Left colon (tissue), 2 donors: ENCODE data around the gene RTP2. TPM values are rescaled to one million over a fixed set of nuclear protein-coding genes. Genes with fewer than 3 reads are reported as not detected.

Experiments
- total RNA-seq, 2 donors: library from RNA; stranded (reverse); fragmentation: NEBNext Ultra II Directional; extraction: Animal tissue kit (Norgen Biotek cat#: 25700); gene quantifications; one replicate each; pipeline ENCODE4 v1.2.1, GENCODE V29; 2021
- donor health status: DM: no; HTN: no; CAD: no.
- donor health status: DM: yes; HTN: yes; CAD: no.

Gene RTP2
- total RNA-seq, 2 donors from 2014 or later: not detected

Other genes with a start within 250 kb of the RTP2 start
- 10 to 100 TPM; 27.8 to 29.4 TPM for gene SST, start 32.2 kb downstream of the RTP2 start, total RNA-seq
- gene BCL6, start 42.9 kb upstream of the RTP2 start, total RNA-seq: 10 to 100 TPM; 12.6 to 16.5 TPM